SK-N-SH (cell line): ENCODE measurements around the gene TMEM88. TPM values are rescaled to one million over a fixed set of nuclear protein-coding genes. Genes with fewer than 3 reads are reported as not detected.

ENCODE experiments used
- CTCF ChIA-PET: fragments of 300-600, 350-600 bp; formaldehyde crosslinking; extraction: SDS; loops from one replicate; lab custom pipeline; 2021; lab: Yijun Ruan, JAX
- POLR2A ChIA-PET: fragments of 350-600 bp; sonication (Branson Sonifier 250); formaldehyde crosslinking; extraction: SDS; loops from one replicate; lab custom pipeline; 2020; ENCODE audit warnings: antibody characterized with exemption, inconsistent platforms; lab: Yijun Ruan, JAX
- DNase-seq: peaks from one replicate; pipeline ENCODE4 v3.0.0; 2012
- H2AFZ ChIP-seq: fragments of 200-600 bp; sonication (generic); 2 replicates; pipeline ENCODE4 v1.8.1; 2016; ENCODE audit warnings: antibody characterized with exemption, mild to moderate bottlenecking, low read depth
- H3F3A ChIP-seq: fragments of 200-600 bp; sonication (generic); replicated peaks from 2 replicates; pipeline ENCODE3; 2016; ENCODE audit warnings: antibody characterized with exemption, mild to moderate bottlenecking; ENCODE audit not compliant: insufficient read depth
- H3K27ac ChIP-seq, 2 experiments: fragments of 200-500 bp in 1 of 2; fragments of 200-600 bp in 1 of 2; sonication (Bioruptor generic) in 1 of 2; sonication (generic), shearing (Covaris generic) in 1 of 2; 2 replicates each; pipeline versions ENCODE4 v1.5.1 to v1.6.1; 2014 to 2016; ENCODE audit warnings: low read depth in 2 of 2, inconsistent platforms in 1 of 2, low read length in 1 of 2, mild to moderate bottlenecking in 1 of 2, mixed read lengths in 1 of 2
- H3K27me3 ChIP-seq: fragments of 200-600 bp; sonication (generic), shearing (Covaris generic); 2 replicates; pipeline ENCODE4 v1.6.1; 2016; ENCODE audit warnings: mixed run types; ENCODE audit not compliant: insufficient read depth
- H3K36me3 ChIP-seq, 2 experiments: fragments of 200-500 bp in 1 of 2; fragments of 200-600 bp in 1 of 2; sonication (Bioruptor generic) in 1 of 2; sonication (generic) in 1 of 2; replicated peaks in 1 of 2; 2 replicates each; pipeline versions ENCODE3 to v1.5.1; 2014 to 2016; ENCODE audit warnings: low read length in 1 of 2, mild to moderate bottlenecking in 1 of 2; ENCODE audit not compliant: insufficient read depth in 2 of 2, control insufficient read depth in 1 of 2
- H3K4me1 ChIP-seq, 2 experiments: fragments of 200-500 bp in 1 of 2; fragments of 200-600 bp in 1 of 2; sonication (Bioruptor generic) in 1 of 2; sonication (generic), shearing (Covaris generic) in 1 of 2; 2 replicates each; pipeline versions ENCODE4 v1.5.1 to v1.6.1; 2014 to 2016; ENCODE audit warnings: low read depth in 1 of 2, low read length in 1 of 2, mixed run types in 1 of 2; ENCODE audit not compliant: insufficient read depth in 2 of 2, control insufficient read depth in 1 of 2
- H3K4me2 ChIP-seq: fragments of 200-600 bp; sonication (generic), shearing (Covaris generic); 2 replicates; pipeline ENCODE4 v1.6.1; 2017; ENCODE audit warnings: mixed run types
- H3K4me3 ChIP-seq, 2 experiments: fragments of 200-500 bp in 1 of 2; fragments of 200-600 bp in 1 of 2; sonication (Bioruptor generic) in 1 of 2; sonication (generic), shearing (Covaris generic) in 1 of 2; 2 replicates each; pipeline versions ENCODE4 v1.5.1 to v1.8.1; 2014 to 2016; ENCODE audit warnings: low read depth in 2 of 2, inconsistent platforms in 1 of 2, low read length in 1 of 2, mild to moderate bottlenecking in 1 of 2, mixed read lengths in 1 of 2, moderate library complexity in 1 of 2
- H3K79me2 ChIP-seq: fragments of 200-600 bp; sonication (generic); 2 replicates; pipeline ENCODE4 v1.8.1; 2017; ENCODE audit warnings: mild to moderate bottlenecking; ENCODE audit not compliant: insufficient read depth
- H3K9ac ChIP-seq: fragments of 200-600 bp; sonication (generic); 2 replicates; pipeline ENCODE4 v1.6.1; 2017; ENCODE audit warnings: mixed run types
- H3K9me2 ChIP-seq: fragments of 200-600 bp; sonication (generic); 2 replicates; pipeline ENCODE4 v1.6.1; 2017; ENCODE audit warnings: mixed run types
- H3K9me3 ChIP-seq: fragments of 200-600 bp; sonication (generic); 2 replicates; pipeline ENCODE4 v1.6.1; 2017; ENCODE audit warnings: mixed run types, mild to moderate bottlenecking, moderate library complexity
- H4K20me1 ChIP-seq: fragments of 200-600 bp; sonication (generic); 2 replicates; pipeline ENCODE4 v1.6.1; 2017; ENCODE audit warnings: mild to moderate bottlenecking, mixed run types; ENCODE audit not compliant: insufficient read depth
- EP300 ChIP-seq, 2 experiments: IDR thresholded peaks; 2 replicates each; pipeline versions ENCODE4 v1.4.0 to v1.6.1; 2012; ENCODE audit warnings: borderline replicate concordance in 1 of 2, low read depth in 1 of 2, low read length in 1 of 2
- FOXJ3 ChIP-seq: sonication (generic); formaldehyde crosslinking; IDR thresholded peaks from 2 replicates; pipeline ENCODE4 v1.5.1; 2020; ENCODE audit warnings: mild to moderate bottlenecking, missing genetic modification reagents
- FOXM1 ChIP-seq: IDR thresholded peaks from 2 replicates; pipeline ENCODE4 v1.4.0; 2012; ENCODE audit warnings: low read depth, mild to moderate bottlenecking
- JUND ChIP-seq: IDR thresholded peaks from 2 replicates; pipeline ENCODE4 v1.4.0; 2012
- NFIC ChIP-seq: IDR thresholded peaks from 2 replicates; pipeline ENCODE4 v1.4.0; 2012; ENCODE audit warnings: borderline replicate concordance
- PBX3 ChIP-seq: IDR thresholded peaks from 2 replicates; pipeline ENCODE4; 2012
- RCOR1 ChIP-seq: fragments of 150-350 bp; IDR thresholded peaks from 2 replicates; pipeline ENCODE4 v1.6.1; 2017; ENCODE audit warnings: antibody characterized with exemption, low read length
- REST ChIP-seq: IDR thresholded peaks from 2 replicates; pipeline ENCODE4 v1.6.1; 2012; ENCODE audit warnings: mild to moderate bottlenecking, low read depth, low read length, moderate library complexity
- SIN3A ChIP-seq: IDR thresholded peaks from 2 replicates; pipeline ENCODE4 v1.6.1; 2012; ENCODE audit warnings: low read depth, mild to moderate bottlenecking, low read length, moderate library complexity, borderline replicate concordance
- TEAD4 ChIP-seq: IDR thresholded peaks from 2 replicates; pipeline ENCODE4 v1.4.0; 2012; ENCODE audit warnings: mild to moderate bottlenecking, borderline replicate concordance; ENCODE audit not compliant: insufficient read depth
- YY1 ChIP-seq: IDR thresholded peaks from 2 replicates; pipeline ENCODE4 v1.4.0; 2012; ENCODE audit warnings: low read depth, mild to moderate bottlenecking
- WGBS: methylation state at CpG from one replicate; pipeline ENCODE4 v1.1.6; 2017; ENCODE audit warnings: low lambda C conversion rate; 5-methylcytosine and 5-hydroxymethylcytosine counted together
- polyA plus RNA-seq, 3 experiments: library from polyadenylated mRNA; depleted of rRNA; stranded (reverse); fragments of >200 nt; gene quantifications; 2 replicates each; pipeline ENCODE4 v1.2.3, GENCODE V29; 2012
- TF ChIP-seq, protein P1 (sequence below): IDR thresholded peaks from 2 replicates; pipeline ENCODE4 v1.4.0; 2012; ENCODE audit warnings: low read depth, borderline replicate concordance
- TF ChIP-seq, protein P2 (sequence below): fragments of 150-350 bp; IDR thresholded peaks from 2 replicates; pipeline ENCODE4 v1.6.1; 2017; ENCODE audit warnings: antibody characterized with exemption, low read length, low read depth, borderline replicate concordance
- TF ChIP-seq, protein P3 (sequence below): IDR thresholded peaks from 2 replicates; pipeline ENCODE4 v1.4.0; 2012; ENCODE audit warnings: low read depth, borderline replicate concordance

TMEM88 gene
- polyA plus RNA-seq, 1 of the 3 experiments (the other 2 are of a cell fraction) = 1.2 TPM

DNA sequence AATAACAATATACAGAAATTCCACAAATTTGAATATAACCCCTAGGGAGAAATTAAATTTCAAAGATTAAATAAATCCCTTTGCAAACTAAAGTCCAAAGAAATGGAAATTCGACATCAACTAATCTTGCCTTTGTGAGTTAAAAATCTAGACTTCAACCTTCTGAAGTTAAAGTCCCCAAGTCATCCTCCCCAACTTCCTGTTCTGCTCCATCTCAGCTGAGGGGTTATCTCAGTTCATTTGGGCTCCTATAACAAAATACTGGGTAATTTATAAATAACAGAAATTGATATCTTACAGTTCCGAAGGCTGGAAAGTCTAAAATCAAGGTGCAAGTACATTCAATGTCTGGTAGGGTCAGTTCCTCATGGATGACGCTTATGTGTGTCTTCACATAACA is 43.6 kb upstream of the TMEM88 start:
- no peak overlapping the region for H3K27ac ChIP-seq
- ChIA-PET POLR2A (no interaction called here), CTCF (interaction anchor here (0.9 to 1.5 kb wide), 5 partner anchors 10 to 213 kb away, joined by 3 to 4 read pairs (median 4); no protein-coding TSS in a partner anchor)
- H3K9me3 ChIP-seq = no peaks in the 10 kb centered on the region
- no peaks in the 10 kb centered on the region; the same call in 1 of the 2 replicates for H3K27me3 ChIP-seq
- H3K4me2 ChIP-seq = no peak overlapping the region
- 76% methylated on average over 3 of the region's 3 CpGs for WGBS
- H4K20me1 ChIP-seq = no peaks in the 10 kb centered on the region
- no peaks in the 10 kb centered on the region for H3K79me2 ChIP-seq
- no peak overlapping the region for H2AFZ ChIP-seq
- no peaks in the 10 kb centered on the region for H3K4me1 ChIP-seq
- DNase-seq = no peak
- no peaks in the 10 kb centered on the region for H3F3A ChIP-seq
- H3K9ac ChIP-seq = no peak overlapping the region
- H3K9me2 ChIP-seq = no peaks in the 10 kb centered on the region
- no peak for TF ChIP-seq RCOR1
- no peak for TF ChIP-seq NFIC
- TF ChIP-seq, protein P1, sequence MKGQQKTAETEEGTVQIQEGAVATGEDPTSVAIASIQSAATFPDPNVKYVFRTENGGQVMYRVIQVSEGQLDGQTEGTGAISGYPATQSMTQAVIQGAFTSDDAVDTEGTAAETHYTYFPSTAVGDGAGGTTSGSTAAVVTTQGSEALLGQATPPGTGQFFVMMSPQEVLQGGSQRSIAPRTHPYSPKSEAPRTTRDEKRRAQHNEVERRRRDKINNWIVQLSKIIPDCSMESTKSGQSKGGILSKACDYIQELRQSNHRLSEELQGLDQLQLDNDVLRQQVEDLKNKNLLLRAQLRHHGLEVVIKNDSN = no peak
- TF ChIP-seq, protein P2, sequence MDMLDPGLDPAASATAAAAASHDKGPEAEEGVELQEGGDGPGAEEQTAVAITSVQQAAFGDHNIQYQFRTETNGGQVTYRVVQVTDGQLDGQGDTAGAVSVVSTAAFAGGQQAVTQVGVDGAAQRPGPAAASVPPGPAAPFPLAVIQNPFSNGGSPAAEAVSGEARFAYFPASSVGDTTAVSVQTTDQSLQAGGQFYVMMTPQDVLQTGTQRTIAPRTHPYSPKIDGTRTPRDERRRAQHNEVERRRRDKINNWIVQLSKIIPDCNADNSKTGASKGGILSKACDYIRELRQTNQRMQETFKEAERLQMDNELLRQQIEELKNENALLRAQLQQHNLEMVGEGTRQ = no peak
- TF ChIP-seq FOXJ3 (CRISPR knock-in tag) = no peak
- TF ChIP-seq YY1 = no peak
- TF ChIP-seq, protein P3, sequence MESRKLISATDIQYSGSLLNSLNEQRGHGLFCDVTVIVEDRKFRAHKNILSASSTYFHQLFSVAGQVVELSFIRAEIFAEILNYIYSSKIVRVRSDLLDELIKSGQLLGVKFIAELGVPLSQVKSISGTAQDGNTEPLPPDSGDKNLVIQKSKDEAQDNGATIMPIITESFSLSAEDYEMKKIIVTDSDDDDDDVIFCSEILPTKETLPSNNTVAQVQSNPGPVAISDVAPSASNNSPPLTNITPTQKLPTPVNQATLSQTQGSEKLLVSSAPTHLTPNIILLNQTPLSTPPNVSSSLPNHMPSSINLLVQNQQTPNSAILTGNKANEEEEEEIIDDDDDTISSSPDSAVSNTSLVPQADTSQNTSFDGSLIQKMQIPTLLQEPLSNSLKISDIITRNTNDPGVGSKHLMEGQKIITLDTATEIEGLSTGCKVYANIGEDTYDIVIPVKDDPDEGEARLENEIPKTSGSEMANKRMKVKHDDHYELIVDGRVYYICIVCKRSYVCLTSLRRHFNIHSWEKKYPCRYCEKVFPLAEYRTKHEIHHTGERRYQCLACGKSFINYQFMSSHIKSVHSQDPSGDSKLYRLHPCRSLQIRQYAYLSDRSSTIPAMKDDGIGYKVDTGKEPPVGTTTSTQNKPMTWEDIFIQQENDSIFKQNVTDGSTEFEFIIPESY = no peak
- TF ChIP-seq REST = no peak
- no peak for TF ChIP-seq JUND
- no peak for TF ChIP-seq FOXM1
- TF ChIP-seq SIN3A = no peak
- no peak for TF ChIP-seq PBX3
- TF ChIP-seq EP300 (IDR thresholded peaks at IDR 0.05; ENCODE audit: borderline replicate concordance in 1 of 2, low read depth in 1 of 2, low read length in 1 of 2) = no peak
- no peak for TF ChIP-seq TEAD4
- no peaks in the 10 kb centered on the region for H3K36me3 ChIP-seq
- H3K4me3 ChIP-seq = no peak overlapping the region
